GM18870 (cell line): Measurements from ENCODE around the gene RASA1.

Source experiments
- ATAC-seq: cut with Tn5 transposase; IDR thresholded peaks from one replicate; pipeline ENCODE4 v1.9.1; 2021; ENCODE audit warnings: moderate library complexity; ENCODE audit not compliant: unreplicated experiment

The RASA1 gene

DNA sequence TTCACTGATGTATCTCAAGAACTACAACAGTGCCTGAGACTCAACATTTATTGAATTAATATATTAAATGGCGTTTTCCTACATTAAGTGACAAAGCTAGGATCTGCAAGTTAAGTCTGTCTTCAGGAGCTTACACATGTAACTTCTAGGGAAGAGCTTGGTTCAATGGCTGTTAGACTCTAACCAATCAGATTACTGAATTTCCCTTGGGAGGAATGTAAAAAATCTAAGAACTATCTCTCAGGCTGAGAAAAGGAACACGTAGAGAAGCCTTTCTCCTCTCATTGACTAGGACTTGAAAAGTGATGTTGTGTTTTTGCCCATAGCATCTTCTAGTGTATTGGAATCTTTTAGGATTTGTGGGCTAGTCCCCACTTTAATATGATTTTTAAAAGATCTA is 91.4 kb downstream of the RASA1 start:
- no peak for ATAC-seq

DNA sequence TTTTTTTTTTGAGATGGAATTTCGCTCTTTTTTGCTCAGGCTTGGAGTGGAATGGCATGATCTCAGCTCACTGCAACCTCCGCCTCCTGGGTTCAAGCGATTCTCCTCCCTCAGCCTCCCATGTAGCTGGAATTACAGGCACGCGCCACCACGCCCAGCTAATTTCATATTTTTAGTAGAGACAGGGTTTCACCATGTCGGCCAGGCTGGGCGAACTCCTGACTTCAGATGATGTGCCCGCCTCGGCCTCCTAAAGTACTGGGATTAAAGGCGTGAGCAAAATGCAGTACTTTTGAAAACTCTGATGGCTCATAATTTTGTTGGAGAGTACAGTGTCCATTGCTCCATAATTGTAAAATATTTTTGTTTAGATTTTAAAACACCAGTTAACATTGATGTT is 92.4 kb downstream of the RASA1 start:
- no peak for ATAC-seq

DNA sequence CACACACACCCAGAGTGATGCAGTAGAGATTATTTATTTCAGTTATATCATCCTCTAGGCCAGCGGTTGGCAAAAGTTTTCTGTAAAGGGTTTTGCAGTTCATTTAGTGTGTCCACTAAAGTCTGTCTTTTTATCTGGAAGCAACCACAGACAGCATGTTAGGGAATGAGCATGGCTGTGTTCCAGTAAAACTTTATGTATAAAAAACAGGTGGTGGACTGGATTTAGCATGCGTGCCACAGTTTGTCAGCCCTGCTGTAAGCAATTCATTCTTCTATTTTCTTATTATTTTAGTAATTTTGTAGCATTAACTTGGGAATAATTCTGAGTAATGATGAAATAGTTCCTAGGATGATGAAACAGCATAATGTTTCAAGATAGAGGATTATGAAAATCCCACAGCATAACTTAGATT is 93.4 kb downstream of the RASA1 start:
- no peak for ATAC-seq

DNA sequence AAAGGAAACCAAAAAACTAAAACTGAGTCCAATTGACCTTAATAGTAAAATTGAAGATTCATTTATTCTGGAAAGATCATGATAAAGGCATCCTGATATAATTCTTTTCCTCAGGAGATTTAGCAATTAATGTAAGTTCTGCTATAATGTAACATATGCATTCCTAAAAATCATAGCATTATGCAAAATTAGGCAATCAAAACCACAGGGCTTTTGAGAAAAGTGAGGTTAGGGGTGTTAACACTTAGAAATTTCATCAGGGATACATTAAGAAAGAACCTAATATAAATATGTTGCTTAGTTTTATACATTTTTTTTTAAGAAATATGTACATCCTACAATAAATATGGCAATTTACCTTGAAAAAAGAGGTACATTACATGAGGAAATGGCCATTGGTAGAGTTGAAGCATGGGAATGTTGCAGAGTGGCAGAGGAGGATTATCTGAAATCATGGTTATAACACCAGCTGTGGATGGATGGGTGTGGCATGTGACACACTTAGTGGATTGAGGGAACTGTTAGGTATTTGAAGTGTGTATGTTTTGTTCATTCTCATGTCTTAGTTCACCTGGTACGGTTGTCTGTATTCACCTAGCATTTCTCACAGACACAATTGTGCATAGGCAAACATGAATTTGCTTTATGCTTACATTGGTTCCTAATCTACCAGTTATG is 94.0 kb downstream of the RASA1 start:
- no peak for ATAC-seq

DNA sequence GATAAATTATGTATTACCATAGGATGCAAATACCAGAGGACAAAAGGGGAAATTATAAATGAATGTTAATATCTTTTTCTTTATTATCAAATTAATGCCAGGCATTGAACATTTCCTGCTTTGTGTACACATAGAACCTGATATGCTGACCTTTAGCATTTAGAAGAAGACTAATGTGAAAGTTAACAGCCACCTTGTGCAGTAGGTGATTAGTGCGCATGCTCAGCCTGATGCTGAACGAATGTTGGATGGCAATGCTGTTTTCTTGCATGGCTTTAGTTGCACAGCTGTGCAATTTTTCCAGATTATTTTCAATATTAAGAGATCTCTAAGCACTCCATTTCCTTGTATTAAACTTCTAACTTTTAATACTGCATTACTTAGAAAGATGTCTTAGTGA is 99.6 kb downstream of the RASA1 start:
- no peak for ATAC-seq

DNA sequence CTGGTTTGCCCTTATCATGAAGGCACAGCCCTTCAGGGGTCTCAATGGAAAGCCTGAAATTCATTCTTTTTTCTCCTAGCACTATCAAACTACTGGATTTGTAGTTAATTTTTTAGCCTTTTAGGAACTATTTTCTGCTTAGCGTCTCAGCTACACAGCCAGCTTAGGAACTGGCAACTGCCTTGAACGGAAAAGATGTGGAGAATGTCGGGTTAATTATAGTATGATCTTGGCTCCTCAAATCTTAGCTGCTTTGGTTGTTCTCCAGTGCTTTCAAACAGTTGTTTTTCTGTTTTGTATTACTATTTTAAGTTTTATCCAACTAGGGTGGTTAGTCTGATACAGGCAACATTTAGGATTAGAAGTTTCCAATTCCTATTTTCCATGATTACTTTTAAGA is 100.9 kb downstream of the RASA1 start:
- no peak for ATAC-seq

DNA sequence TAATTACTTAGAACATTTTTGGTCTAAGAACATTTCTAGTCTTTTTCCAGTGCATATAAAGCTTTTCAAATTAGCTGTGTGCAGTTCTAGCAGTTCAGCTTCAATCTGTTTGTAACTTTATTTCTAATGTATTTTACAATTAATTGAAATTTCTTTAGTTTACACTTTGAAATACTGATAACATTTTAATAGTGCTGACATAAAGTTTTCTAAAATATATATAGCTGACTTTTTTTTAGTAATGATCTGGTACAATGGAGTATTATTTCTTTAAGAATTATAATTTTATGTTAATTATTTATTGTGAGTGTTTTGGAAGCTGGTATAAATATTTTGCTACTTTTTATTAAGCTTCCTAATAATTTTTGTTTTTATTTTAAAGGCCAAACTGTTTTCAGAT is 101.7 kb downstream of the RASA1 start:
- no peak for ATAC-seq

DNA sequence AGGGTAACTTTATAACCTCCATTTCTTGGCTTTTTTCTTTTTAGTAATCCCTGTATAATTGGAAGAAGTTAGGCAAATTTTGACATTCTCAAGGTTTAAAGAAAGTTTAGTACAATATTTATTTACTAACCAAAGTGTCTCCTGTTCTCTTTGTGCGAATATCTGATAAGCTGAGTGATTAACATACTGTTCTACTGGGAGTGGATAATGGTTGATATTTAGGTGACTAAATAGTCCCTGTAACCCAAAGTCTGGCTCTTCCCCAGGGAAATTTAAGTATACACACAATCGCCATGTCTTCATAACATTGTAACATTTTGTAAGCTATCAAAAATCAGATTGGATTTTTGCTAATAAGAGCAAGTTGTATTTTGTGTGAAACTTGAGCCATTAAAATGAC is 105.0 kb downstream of the RASA1 start:
- ATAC-seq: no peak

DNA sequence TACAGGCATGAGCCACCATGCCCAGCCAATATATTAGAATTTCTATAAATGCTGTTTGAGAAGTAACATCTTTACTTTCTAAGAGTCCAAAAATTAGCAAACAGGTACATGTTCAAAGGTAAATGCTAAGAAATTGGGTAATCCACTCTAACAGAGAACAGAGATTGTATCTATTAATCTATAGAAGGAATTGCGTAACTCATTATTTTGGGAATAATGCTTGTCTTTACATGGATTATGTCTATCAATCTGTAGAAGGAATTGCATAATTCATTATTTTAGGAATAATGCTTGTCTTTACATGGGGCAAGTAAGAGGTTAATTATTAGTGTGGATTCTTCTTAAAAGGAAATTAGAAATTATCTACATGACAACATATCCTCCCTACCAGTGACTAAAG is 114.5 kb downstream of the RASA1 start:
- no peak for ATAC-seq

DNA sequence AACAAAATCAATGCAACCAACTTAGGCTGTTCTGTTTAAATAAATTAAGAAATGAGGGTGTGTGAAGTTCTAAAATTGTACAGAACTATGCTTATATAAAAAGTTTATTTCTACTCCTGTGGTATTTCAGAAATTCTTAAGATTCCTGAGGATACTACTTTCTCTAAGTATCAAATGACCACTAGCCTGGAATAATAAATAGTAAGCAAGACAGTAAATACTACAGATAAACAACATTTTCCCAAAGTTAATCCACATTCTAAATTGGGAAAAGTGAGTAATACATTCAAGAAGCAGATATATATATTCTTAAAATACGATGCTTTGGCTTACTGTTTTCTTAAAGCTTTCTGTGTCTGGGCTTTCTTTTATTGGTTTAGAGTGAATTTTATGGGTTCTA is 115.5 kb downstream of the RASA1 start:
- ATAC-seq: no peak

DNA sequence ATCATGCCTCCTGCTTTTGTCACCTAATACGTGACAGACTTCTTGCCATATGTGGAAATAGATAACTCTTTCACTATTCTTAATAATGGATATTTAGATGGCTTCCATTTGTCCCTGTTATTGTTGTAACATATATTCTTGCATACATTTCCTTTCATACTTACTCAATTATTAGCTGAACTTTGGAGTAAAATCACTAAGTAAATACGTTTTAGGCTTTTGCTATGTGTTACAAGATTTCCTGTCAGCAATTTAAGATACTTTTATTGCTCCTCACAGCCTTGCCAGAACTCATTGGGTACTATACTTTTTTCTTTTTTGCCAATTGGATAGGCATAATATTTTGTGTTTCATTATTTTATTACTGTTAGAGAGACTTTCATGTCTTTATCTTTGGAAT is 118.1 kb downstream of the RASA1 start:
- ATAC-seq: no peak

DNA sequence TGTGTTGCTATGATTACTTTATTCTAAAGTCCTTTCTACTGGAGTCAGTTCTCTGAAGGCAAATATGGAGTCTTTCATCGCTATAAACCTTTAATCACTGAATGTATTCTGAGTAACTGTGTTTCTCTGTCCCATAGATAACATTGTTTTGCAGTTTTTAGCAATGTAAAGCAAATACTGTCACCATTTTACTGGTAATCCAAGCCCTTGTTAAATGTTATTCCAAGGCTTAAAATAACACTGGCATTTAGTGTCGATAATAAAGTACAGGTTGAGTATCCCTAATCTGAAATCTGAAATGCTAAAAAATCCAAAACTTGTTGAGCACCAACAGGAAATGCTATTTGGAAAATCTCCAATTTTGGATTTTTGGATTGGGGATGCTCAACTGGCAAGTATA is 120.4 kb downstream of the RASA1 start:
- ATAC-seq: no peak

DNA sequence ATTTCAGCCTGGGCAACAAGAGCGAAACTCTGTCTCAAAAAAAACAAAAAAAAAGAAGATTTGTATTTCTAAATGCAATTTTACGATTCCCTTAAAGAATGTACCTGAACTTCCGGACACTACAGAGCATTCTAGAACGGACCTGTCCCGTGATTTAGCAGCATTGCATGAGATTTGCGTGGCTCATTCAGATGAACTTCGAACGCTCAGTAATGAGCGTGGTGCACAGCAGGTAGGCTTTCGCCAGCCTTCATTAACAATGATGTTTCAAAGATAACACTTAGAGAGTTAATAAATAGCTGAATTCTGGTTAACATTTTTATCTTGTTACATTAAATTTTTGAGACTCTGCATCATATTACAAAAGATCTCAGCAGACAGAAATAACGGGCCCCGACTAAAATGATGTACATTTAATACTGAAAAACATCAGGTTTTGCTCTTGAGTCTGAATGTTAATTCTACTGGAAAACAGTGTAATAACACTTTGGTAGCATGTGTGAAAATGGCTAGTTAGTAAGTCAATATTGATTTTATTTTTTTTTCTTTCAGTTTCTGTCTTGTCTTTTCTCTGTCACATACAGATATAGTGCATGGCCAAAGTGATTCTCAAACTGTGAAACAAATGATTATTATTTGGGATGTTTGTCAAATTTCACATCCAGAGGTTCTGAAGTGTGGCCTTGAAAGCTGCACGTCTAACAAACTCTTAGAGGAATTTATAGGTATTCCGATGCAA is 121.8 kb downstream of the RASA1 start:
- no peak for ATAC-seq

DNA sequence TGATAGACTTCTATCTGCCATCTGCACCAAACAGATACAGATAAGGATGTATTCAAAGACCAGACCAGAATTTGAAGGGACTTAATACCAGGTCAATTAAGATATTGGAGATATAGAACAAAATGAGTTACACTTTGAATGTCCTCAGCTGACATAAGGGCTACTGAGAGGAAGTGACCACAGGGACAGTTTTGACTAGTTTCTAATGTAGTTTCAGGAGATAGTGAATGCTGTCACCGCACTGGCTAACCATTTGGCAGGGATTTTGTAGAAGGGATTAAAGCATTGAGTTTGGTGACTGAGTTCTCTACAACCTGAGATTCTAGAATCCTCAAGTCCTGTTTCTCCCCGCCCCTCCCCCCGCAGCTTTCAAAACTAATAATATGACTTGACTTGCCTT is 122.4 kb downstream of the RASA1 start:
- no peak for ATAC-seq

DNA sequence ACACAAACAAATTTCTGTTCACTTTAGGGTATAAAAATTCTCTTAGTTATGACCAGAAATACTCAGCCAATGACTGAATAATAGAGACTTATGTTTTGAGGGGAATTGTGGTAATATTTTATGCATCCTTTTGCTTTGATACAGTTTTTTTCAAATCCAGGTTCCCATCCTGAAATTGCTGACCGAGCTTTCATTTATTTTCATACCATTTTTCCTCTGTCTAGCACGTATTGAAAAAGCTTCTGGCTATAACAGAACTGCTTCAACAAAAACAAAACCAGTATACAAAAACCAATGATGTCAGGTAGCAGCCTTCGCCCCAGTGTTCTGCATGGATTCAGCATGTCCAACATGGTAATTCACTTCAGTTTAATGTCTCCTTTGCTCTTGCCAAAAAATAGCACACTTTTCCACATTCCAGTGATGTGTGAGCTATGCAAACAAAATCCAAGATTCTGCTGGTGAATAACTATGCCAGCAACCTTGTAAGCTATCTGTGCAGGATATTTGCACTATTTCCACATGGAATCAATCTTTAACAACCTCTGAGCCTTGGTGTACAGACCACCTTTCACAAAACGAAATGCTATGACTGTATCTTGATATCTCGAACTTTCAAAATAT is 123.0 kb downstream of the RASA1 start:
- no peak for ATAC-seq

DNA sequence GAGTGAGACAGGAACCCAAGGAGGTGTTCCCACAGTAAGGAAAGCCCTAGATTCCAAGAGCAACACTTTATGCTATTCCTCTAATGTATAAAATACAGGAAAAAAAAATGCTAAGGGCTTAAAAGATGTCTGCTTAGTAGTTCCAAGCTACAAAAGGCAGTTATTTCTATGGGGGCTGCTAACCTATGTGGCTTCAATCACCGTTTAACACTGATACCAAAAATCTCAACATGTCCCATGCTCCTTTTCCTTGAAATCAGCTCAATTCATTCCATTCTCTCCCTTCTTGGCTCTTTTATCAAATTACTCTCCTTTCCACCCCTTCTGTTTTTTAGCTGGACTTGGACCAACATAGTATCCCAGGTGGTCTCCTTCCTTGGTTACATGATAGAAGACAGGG is 124.5 kb downstream of the RASA1 start:
- ATAC-seq: no peak

DNA sequence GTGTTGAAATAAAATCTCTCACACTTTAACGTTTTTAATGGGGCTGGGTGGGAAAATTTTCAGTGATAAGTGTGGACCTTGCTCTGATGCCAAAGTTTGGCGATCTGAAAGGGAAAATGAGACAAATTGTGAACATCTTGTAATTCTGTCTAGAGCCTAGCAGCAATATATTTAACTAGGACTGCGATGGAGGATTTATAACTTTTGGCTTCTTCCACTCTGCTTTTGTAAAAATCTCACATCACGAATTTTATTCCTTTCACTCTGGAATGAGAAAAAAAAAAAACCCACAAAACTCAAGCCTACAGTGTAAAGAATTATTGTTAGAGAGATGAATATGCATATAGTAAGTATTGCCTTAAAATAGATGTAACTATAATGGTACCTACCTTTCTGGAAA is 125.1 kb downstream of the RASA1 start:
- no peak for ATAC-seq

DNA sequence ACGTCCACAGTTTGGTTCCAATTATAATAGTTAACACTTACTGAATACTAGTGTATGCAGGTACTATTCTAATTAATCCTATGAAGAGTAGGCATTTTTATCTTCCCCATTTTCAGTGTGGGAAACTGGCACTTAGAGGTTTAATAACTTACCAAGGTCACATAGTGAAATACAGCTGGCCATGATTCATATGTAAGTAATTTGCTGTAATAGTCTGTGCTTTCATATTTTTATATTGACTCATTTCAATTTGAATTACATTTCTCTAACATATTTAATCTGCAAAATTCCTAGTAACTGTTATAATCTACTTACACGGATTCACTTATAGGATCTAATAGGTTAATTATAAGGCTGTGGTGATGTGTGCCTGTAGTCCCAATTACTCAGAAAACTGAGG is 125.6 kb downstream of the RASA1 start:
- ATAC-seq: no peak

DNA sequence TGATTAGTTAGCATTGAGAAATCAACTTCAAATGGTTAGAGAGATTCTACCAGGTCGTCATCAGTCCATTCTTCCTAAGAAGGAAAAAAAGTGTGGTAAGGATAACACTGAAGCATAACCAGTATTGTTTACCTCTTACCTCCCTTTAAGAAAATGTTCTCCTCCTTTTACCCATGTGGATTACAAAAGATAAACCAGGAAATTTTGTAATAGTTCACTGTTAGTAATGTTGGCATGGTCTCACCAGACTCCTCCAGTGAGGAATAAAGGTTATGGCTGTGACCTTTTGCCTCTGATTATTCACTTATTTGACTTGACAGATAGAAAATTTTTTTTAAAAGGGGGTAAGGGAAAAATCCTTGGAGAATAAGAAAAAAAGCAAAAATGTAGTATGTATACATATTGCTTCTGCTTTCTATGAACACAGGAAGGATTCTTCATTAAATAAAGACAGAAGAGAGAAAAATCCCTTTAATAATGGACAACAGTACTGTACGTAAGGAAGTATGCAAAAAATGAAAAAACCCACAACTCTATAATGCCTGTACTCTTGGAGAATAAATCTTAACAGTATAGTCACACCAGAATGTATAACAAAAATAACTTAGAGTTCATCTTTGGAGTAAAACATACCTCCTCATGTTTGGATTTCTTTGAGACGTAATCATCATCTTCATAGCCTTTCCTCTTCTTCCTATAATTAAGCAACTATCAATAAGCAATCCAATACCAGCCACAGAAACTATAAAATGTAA is 126.9 kb downstream of the RASA1 start:
- no peak for ATAC-seq

DNA sequence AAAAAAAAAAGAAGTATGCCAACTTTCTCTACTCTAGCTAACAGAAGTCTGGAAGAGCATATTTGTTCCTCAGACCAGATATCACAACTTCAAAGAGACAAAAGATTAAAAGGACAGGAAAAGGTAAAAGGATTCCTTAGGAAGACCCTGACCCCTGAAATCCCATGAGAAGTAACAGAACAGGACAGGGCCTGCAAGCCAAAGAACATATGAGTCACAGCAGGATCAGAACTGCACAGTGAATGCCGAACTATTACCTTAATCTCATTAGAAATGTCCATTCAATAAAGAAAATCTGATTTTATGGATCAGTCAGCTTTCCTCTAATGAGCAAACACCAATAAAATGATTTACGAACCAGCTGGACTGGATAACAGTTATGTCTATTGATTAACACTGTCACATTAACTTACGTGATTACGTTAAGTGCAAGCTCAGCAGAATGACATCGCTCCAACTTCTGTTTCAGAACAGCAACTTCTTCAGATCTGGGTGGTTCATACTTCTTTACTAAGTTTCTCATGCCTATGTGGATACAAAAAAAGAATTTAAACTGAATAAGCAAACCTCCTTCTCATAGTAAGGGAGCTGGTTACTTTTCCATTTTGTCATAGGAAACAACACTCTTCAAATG is 131.4 kb downstream of the RASA1 start:
- no peak for ATAC-seq

DNA sequence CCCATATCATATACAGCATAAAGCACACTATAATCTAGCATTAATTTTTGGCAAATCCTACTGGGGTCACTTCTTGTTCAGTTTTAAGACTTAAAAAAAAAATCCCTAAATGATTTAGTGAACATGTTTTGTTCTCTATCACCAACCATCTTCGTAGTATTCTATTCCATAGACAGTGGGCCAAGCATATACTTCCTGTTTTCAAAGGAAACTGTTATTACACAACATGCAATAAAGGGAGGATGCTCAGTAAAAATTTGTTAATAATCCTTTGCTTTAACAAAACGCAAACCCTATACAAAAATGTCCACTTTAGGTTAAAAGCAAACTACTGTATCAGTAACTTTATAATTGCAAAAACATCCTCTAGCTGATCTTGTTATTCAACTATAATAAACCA is 132.0 kb downstream of the RASA1 start:
- no peak for ATAC-seq
